IMR-90 (cell line): ENCODE measurements around the gene ABCA4. TPM values are rescaled to one million over a fixed set of nuclear protein-coding genes. Genes with fewer than 3 reads are reported as not detected.

ENCODE experiments used
- polyA plus RNA-seq, 3 experiments: library from polyadenylated mRNA; depleted of rRNA; stranded (reverse); fragments of >200 nt; gene quantifications; 2 replicates each; pipeline ENCODE4 v1.2.3, GENCODE V29; 2012; ENCODE audit warnings: low replicate concordance in 1 of 3
- total RNA-seq: library from RNA; depleted of rRNA; stranded (reverse); fragments of >200 nt; gene quantifications from 2 replicates; pipeline ENCODE4 v1.2.3, GENCODE V29; 2012; rRNA removed

The ABCA4 gene
- total and polyA plus RNA-seq, 2 of the 4 experiments (the other 2 are of a cell fraction) = under 0.01 to 0.36 TPM

Other genes starting within 250 kb of the ABCA4 start
- gene DNTTIP2, start 241.9 kb downstream of the ABCA4 start, total RNA-seq = 24.4 and 35.8 TPM in 2 replicates
- 13.8 and 14.2 TPM in 2 replicates for gene DNTTIP2, start 241.9 kb downstream of the ABCA4 start, polyA plus RNA-seq (2012; rRNA removed)
- gene GCLM, start 211.7 kb downstream of the ABCA4 start, total RNA-seq = 18.3 and 20.1 TPM in 2 replicates
- gene GCLM, start 211.7 kb downstream of the ABCA4 start, polyA plus RNA-seq (2012; rRNA removed) = 10.8 and 15.5 TPM in 2 replicates
- 30.3 and 45.3 TPM in 2 replicates for gene ARHGAP29, start 116.4 kb upstream of the ABCA4 start, total RNA-seq
- 15.9 and 19.1 TPM in 2 replicates for gene ARHGAP29, start 116.4 kb upstream of the ABCA4 start, polyA plus RNA-seq (2012; rRNA removed)